A673 (cell line): ENCODE measurements around the gene FFAR1.

Experiments
- EZH2 ChIP-seq: fragments of 200-600 bp; sonication (generic); IDR thresholded peaks from 2 replicates; pipeline ENCODE4 v1.6.1; 2017; ENCODE audit warnings: borderline replicate concordance, low read depth, mild to moderate bottlenecking, mixed read lengths, antibody characterized with exemption, low read length; ENCODE audit not compliant: poor library complexity, severe bottlenecking
- TF ChIP-seq, protein P1 (sequence below): fragments of 300-800, 200-600 bp; sonication (generic); conservative IDR thresholded peaks from 2 replicates; pipeline ENCODE4 v1.5.1; 2017; ENCODE audit warnings: low read depth, mild to moderate bottlenecking, antibody characterized with exemption, low read length, moderate library complexity, mixed read lengths

DNA sequence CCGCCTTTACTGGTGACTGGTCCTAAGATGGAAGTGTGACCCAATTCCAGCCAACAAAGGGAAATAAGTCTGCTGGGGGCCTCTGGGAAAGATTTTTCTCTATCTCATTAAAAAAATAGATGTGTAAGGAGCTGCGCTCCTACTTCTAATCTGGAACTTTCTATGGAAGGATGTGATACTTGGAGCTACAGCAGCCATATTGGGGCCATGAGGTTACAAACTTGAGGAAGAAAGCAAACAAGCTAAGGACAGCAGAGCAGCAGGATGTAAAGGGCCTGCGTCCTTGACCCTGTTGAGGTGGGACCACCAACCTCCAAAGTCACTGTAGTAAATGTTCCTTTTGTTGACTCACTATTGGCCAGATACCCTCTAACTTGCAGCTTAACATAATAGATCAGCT lies 30.7 kb downstream of the FFAR1 start:
- TF ChIP-seq, protein P1, sequence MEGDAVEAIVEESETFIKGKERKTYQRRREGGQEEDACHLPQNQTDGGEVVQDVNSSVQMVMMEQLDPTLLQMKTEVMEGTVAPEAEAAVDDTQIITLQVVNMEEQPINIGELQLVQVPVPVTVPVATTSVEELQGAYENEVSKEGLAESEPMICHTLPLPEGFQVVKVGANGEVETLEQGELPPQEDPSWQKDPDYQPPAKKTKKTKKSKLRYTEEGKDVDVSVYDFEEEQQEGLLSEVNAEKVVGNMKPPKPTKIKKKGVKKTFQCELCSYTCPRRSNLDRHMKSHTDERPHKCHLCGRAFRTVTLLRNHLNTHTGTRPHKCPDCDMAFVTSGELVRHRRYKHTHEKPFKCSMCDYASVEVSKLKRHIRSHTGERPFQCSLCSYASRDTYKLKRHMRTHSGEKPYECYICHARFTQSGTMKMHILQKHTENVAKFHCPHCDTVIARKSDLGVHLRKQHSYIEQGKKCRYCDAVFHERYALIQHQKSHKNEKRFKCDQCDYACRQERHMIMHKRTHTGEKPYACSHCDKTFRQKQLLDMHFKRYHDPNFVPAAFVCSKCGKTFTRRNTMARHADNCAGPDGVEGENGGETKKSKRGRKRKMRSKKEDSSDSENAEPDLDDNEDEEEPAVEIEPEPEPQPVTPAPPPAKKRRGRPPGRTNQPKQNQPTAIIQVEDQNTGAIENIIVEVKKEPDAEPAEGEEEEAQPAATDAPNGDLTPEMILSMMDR = no peak
- no peak for TF ChIP-seq EZH2
